Measurements from ENCODE around the gene ARHGAP24.
"Not testable (repeated sequence)": the region's sequence is repeated elsewhere in the genome, so short reads cannot be mapped to it uniquely, and the experiment has no call there.

The ARHGAP24 gene

GRCh38 chr4:85955620-85956292, 480.8 kb downstream of the ARHGAP24 start:
- no peak for DNase-seq (ENCODE audit: low read depth in 2 of 2)

GRCh38 chr4:85956293-85956945, 481.5 kb downstream of the ARHGAP24 start:
- DNase-seq (ENCODE audit: low read depth in 2 of 2), result no peak

- no peak for DNase-seq (ENCODE audit: low read depth in 2 of 2)
Measured at GRCh38 chr4:85961887-85962286, 486.9 kb downstream of the ARHGAP24 start.

- no peak for DNase-seq (ENCODE audit: low read depth in 2 of 2)
Measured at GRCh38 chr4:85963231-85963630, 488.3 kb downstream of the ARHGAP24 start.

GRCh38 chr4:85964298-85964697, 489.3 kb downstream of the ARHGAP24 start:
- DNase-seq (ENCODE audit: low read depth in 2 of 2), result no peak

- not testable (repeated sequence) for DNase-seq (ENCODE audit: low read depth in 2 of 2)
Measured at GRCh38 chr4:85965017-85965416, 490.1 kb downstream of the ARHGAP24 start.

GRCh38 chr4:85965529-85965928, 490.6 kb downstream of the ARHGAP24 start:
- DNase-seq (ENCODE audit: low read depth in 2 of 2), result no peak

GRCh38 chr4:85966373-85966772, 491.4 kb downstream of the ARHGAP24 start:
- no peak for DNase-seq (ENCODE audit: low read depth in 2 of 2)

GRCh38 chr4:85967872-85968271, 492.9 kb downstream of the ARHGAP24 start:
- DNase-seq (ENCODE audit: low read depth in 2 of 2), result no peak

GRCh38 chr4:85968945-85969819, 494.2 kb downstream of the ARHGAP24 start:
- DNase-seq (ENCODE audit: low read depth in 2 of 2), result no peak

GRCh38 chr4:85970535-85970934, 495.6 kb downstream of the ARHGAP24 start:
- DNase-seq (ENCODE audit: low read depth in 2 of 2), result no peak

- DNase-seq (ENCODE audit: low read depth in 2 of 2), result no peak
Measured at GRCh38 chr4:85979276-85979675, 504.3 kb downstream of the ARHGAP24 start.

- DNase-seq (ENCODE audit: low read depth in 2 of 2), result no peak
Measured at GRCh38 chr4:85986266-85986665, 511.3 kb downstream of the ARHGAP24 start.

- no peak for DNase-seq (ENCODE audit: low read depth in 2 of 2)
Measured at GRCh38 chr4:85993641-85994040, 518.7 kb downstream of the ARHGAP24 start.

GRCh38 chr4:85994576-85994975, 519.6 kb downstream of the ARHGAP24 start:
- no peak for DNase-seq (ENCODE audit: low read depth in 2 of 2)

GRCh38 chr4:85995361-85995760, 520.4 kb downstream of the ARHGAP24 start:
- no peak for DNase-seq (ENCODE audit: low read depth in 2 of 2)

GRCh38 chr4:86001591-86001990, 526.6 kb downstream of the ARHGAP24 start:
- DNase-seq (ENCODE audit: low read depth in 2 of 2), result no peak

- DNase-seq (ENCODE audit: low read depth in 2 of 2), result no peak
Measured at GRCh38 chr4:86004030-86004429, 529.1 kb downstream of the ARHGAP24 start.

GRCh38 chr4:86006057-86006456, 531.1 kb downstream of the ARHGAP24 start:
- DNase-seq (ENCODE audit: low read depth in 2 of 2), result no peak

GRCh38 chr4:86007042-86007441, 532.1 kb downstream of the ARHGAP24 start:
- no peak for DNase-seq (ENCODE audit: low read depth in 2 of 2)

GRCh38 chr4:86011117-86011516, 536.2 kb downstream of the ARHGAP24 start:
- no peak for DNase-seq (ENCODE audit: low read depth in 2 of 2)

GRCh38 chr4:86013621-86014020, 538.7 kb downstream of the ARHGAP24 start:
- DNase-seq (ENCODE audit: low read depth in 2 of 2), result no peak

GRCh38 chr4:86014599-86014998, 539.6 kb downstream of the ARHGAP24 start:
- DNase-seq (ENCODE audit: low read depth in 2 of 2), result no peak

All from stimulated activated CD8-positive, alpha-beta memory T cell treated with anti-CD3 and anti-CD28 coated beads, Interleukin-7, amount 100 ng/mL, for 4 hours (primary cell).